HUES48 (cell line): Measurements from ENCODE around the gene DRICH1.
"Not testable (repeated sequence)": the region's sequence is repeated elsewhere in the genome, so short reads cannot be mapped to it uniquely, and the experiment has no call there.

Experiments used
- H3K27ac ChIP-seq: one replicate; pipeline ENCODE4 v1.7.0; 2013; ENCODE audit warnings: low read depth, low read length, inconsistent platforms
- H3K27me3 ChIP-seq: 2 replicates; pipeline ENCODE4 v1.6.1; 2013; ENCODE audit warnings: mild to moderate bottlenecking, low read length; ENCODE audit not compliant: control insufficient read depth, insufficient read depth
- H3K36me3 ChIP-seq: 2 replicates; pipeline ENCODE4 v1.6.1; 2013; ENCODE audit warnings: low read length; ENCODE audit not compliant: control insufficient read depth, insufficient read depth
- H3K4me1 ChIP-seq: 2 replicates; pipeline ENCODE4 v1.6.1; 2013; ENCODE audit warnings: mild to moderate bottlenecking, low read length; ENCODE audit not compliant: control insufficient read depth, insufficient read depth
- H3K4me3 ChIP-seq: 2 replicates; pipeline ENCODE4 v1.5.1; 2013; ENCODE audit warnings: mild to moderate bottlenecking, low read depth, low read length
- H3K9ac ChIP-seq: 2 replicates; pipeline ENCODE4 v1.6.1; 2013; ENCODE audit warnings: mild to moderate bottlenecking, low read depth, low read length, moderate library complexity
- H3K9me3 ChIP-seq: 2 replicates; pipeline ENCODE4 v1.6.1; 2013; ENCODE audit warnings: low read length; ENCODE audit not compliant: control insufficient read depth, insufficient read depth

DRICH1 gene

GRCh38 chr22:23646526-23646925, 14.4 kb upstream of the DRICH1 start:
- H3K27ac ChIP-seq, H3K9me3 ChIP-seq, H3K9ac ChIP-seq: not testable (repeated sequence)

DNA sequence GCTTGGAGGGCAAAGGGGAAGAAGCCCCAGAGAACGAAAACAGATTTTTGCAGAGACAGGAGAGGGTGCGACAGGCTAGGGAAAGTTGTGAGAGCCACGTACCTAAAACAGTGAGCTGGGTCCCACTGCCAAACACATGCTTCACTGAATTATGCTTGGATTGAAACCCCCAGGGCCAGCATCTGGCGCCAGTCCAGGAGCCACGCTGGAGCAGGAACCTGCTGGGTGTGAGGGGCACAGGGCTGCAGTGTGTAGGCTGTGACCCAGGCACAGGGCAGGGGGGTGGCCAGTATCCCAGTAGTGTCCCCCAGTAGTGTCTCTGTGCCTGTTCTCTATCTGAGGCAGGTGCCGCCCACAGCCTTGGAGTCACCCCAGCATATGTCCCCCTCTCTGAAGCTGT, 8.1 kb upstream of the DRICH1 start:
- not testable (repeated sequence) for H3K4me3 ChIP-seq, H3K4me1 ChIP-seq, H3K9ac ChIP-seq, H3K9me3 ChIP-seq, H3K27me3 ChIP-seq, H3K27ac ChIP-seq, H3K36me3 ChIP-seq

More at GRCh38 chr22:23646526-23646925, 14.4 kb upstream of the DRICH1 start:
- H3K4me1 ChIP-seq, H3K4me3 ChIP-seq, H3K36me3 ChIP-seq, H3K27me3 ChIP-seq: not testable (repeated sequence)

GRCh38 chr22:23639661-23640060, 7.5 kb upstream of the DRICH1 start:
- Histone ChIP-seq H3K36me3 (no peaks in the 10 kb centered on the region), H3K4me1 (no peaks in the 10 kb centered on the region), H3K9ac (no peak overlapping the region), H3K9me3 (no peaks in the 10 kb centered on the region), H3K4me3 (no peak overlapping the region), H3K27ac (no peak overlapping the region), H3K27me3 (no peaks in the 10 kb centered on the region)

DNA sequence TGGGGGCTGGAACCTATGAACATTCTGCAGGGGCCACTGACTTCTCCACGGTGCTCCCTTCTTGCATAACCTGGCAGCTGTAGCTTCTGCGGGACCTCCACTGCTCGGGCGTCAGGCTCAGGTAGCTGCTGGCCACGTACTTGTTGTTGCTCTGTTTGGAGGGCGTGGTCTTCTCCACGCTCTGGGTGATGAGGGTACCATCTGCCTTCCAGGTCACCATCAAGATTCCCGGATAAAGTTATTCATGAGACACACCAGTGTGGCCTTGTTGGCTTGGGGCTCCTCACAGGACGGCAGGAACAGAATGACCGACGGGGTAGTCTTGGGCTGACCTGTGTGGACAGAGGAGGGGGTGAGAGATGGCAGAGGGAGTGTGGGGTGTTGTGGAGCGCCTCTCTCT, 6.5 kb upstream of the DRICH1 start:
- H3K27me3 ChIP-seq: no peaks in the 10 kb centered on the region
- H3K27ac ChIP-seq: no peak overlapping the region
- no peaks in the 10 kb centered on the region for H3K9me3 ChIP-seq
- H3K9ac ChIP-seq: no peak overlapping the region
- H3K36me3 ChIP-seq: no peaks in the 10 kb centered on the region
- no peaks in the 10 kb centered on the region for H3K4me1 ChIP-seq
- H3K4me3 ChIP-seq: no peak overlapping the region

DNA sequence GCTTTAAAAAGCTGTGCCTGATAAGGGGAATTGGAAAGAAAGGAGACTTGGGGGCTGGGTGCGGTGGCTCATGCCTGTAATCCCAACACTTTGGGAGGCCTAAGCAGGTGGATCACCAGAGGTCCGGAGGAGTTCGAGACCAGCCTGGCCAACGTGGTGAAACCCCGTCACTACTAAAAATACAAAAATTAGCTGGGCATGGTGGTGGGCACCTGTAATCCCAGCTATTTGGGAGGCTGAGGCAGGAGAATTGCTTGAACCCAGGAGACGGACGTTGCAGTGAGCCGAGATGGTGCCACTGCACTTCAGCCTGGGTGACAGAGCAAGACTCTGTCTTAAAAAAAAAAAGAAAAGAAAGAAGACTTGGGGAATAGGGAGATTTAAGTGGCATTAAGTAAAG, 3.2 kb upstream of the DRICH1 start:
- H3K9ac ChIP-seq, H3K36me3 ChIP-seq, H3K27me3 ChIP-seq, H3K27ac ChIP-seq, H3K4me1 ChIP-seq, H3K4me3 ChIP-seq, H3K9me3 ChIP-seq: not testable (repeated sequence)

- H3K4me1 ChIP-seq, H3K36me3 ChIP-seq, H3K27me3 ChIP-seq, H3K9me3 ChIP-seq, H3K9ac ChIP-seq, H3K27ac ChIP-seq, H3K4me3 ChIP-seq: not testable (repeated sequence)
Measured at GRCh38 chr22:23628056-23628743, 3.9 kb downstream of the DRICH1 start.

DNA sequence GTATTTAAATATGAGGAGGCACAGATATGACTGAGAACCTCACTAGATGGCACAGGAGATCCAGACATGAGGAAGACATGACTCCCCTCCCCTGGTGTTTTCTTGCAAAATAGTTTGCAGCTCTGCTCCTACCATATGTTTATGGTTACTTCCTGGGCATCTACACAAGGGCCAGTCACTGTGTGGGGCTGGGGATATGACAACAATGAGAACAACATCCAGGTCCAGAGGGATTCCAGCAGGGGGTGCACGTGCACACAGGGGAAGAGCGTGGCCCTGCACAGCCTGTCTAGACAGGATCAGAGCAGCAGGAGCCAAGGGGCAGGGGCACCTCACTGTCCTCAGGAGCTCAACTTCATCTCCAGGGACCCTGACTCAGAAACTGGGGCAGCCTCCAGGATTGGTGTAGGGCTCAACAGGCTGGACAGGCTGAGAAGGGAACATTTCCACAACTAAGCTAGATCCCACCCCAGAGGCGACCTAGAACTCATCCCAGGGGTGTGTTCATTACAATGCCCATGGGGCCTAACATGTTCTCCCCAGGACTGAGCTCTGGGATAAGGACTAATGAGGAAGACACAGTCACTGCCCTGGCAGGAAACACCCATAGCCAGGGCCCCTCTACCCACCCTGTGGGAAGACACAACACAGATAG, 4.6 kb downstream of the DRICH1 start:
- H3K4me3 ChIP-seq, H3K4me1 ChIP-seq, H3K36me3 ChIP-seq, H3K9ac ChIP-seq, H3K9me3 ChIP-seq, H3K27ac ChIP-seq, H3K27me3 ChIP-seq: not testable (repeated sequence)

GRCh38 chr22:23626286-23626975, 5.7 kb downstream of the DRICH1 start:
- no peaks in the 10 kb centered on the region for H3K9me3 ChIP-seq
- no peak overlapping the region for H3K9ac ChIP-seq
- no peaks in the 10 kb centered on the region; the same call in 1 of the 2 replicates for H3K27me3 ChIP-seq
- no peaks in the 10 kb centered on the region for H3K4me1 ChIP-seq
- no peaks in the 10 kb centered on the region for H3K36me3 ChIP-seq
- H3K4me3 ChIP-seq: no peak overlapping the region
- no peak overlapping the region for H3K27ac ChIP-seq

GRCh38 chr22:23622634-23623033, 9.5 kb downstream of the DRICH1 start:
- H3K27me3 ChIP-seq: no peaks in the 10 kb centered on the region; the same call in 1 of the 2 replicates
- no peaks in the 10 kb centered on the region for H3K9me3 ChIP-seq
- no peak overlapping the region for H3K9ac ChIP-seq
- no peaks in the 10 kb centered on the region for H3K4me1 ChIP-seq
- no peak overlapping the region for H3K4me3 ChIP-seq
- H3K27ac ChIP-seq: no peak overlapping the region
- no peaks in the 10 kb centered on the region for H3K36me3 ChIP-seq

DNA sequence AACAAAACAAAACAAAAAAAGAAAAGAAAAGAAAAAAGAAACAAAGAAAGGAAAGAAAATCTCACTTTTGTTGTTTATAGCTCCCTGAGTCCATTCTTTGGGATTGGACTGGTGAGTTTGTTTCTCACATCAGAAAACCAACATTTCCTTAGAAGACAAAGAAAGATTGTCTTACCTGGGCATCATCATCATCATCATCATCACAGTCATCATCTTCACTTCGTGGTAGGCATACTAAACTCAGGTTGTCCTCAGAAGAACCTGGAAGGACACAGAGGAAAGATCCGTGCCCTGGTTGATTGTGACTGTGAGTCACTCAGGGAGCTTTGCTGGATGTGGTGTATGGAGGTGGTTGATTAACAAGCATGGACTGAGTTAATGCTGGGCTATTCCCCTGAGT, 10.2 kb downstream of the DRICH1 start:
- not testable (repeated sequence) for H3K9ac ChIP-seq, H3K4me1 ChIP-seq

DNA sequence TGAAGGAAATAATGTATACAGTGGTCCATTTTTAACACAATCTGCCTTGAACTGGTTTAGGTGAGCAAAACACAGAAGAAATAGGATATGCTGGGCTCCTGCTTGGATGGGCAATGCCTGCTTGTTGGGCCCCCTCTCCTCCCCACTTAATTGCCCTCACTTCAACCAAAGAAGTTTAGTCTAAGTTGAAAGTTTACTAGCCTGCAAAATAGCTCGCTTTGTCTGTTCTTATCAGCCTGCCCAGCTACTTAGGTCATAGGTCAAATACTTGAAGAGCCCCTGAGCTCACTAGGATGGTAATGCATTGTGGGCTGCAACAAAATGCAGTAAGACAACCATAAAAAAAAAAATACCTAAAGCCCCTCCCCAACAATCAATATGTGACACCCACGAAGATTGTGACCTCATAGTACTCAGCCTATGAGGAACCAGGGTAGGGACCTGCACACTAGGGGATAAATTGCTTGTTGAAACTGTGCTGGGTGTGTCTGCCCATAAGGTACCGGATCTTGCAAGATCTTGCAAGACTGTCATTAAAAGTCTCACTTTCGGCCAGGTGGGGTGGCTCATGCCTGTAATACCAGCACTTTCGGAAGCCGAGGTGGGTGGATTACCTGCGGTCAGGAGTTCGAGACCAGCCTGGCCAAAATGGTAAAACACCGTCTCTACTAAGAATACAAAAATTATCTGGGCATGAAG, 10.9 kb downstream of the DRICH1 start:
- H3K9me3 ChIP-seq: no peaks in the 10 kb centered on the region
- no peak overlapping the region for H3K9ac ChIP-seq
- no peaks in the 10 kb centered on the region for H3K4me1 ChIP-seq
- no peak overlapping the region for H3K27ac ChIP-seq
- H3K36me3 ChIP-seq: no peaks in the 10 kb centered on the region
- no peak overlapping the region for H3K4me3 ChIP-seq
- H3K27me3 ChIP-seq: no peaks in the 10 kb centered on the region; the same call in 1 of the 2 replicates

More for the DNA sequence above, 10.2 kb downstream of the DRICH1 start:
- H3K27me3 ChIP-seq, H3K9me3 ChIP-seq, H3K27ac ChIP-seq, H3K36me3 ChIP-seq, H3K4me3 ChIP-seq: not testable (repeated sequence)
